IMR-90 (cell line): Measurements from ENCODE around the gene KIF16B. TPM values are rescaled to one million over a fixed set of nuclear protein-coding genes. Genes with fewer than 3 reads are reported as not detected.
A peak's percentile ranks its signal among the peaks of the same experiment; 100 is the strongest.

Experiments
- ATAC-seq: fragments of 200-7000 bp; cut with Tn5 transposase; 2 replicates; pipeline ENCODE4 v1.9.1; 2020; ENCODE audit warnings: low read depth, mild to moderate bottlenecking, moderate library complexity
- BruUV-seq: library from RNA; stranded (reverse); fragments of 400-500 nt; replicated peaks from 2 replicates; lab custom pipeline; 2021; lab: Mats Ljungman, UMichigan
- CTCF ChIA-PET: fragments of 300-600 bp; formaldehyde crosslinking; extraction: SDS; loops from one replicate; lab custom pipeline; 2021; ENCODE audit warnings: antibody characterized with exemption; lab: Yijun Ruan, JAX
- POLR2A ChIA-PET: fragments of 300-600 bp; sonication (Branson Sonifier 250); formaldehyde crosslinking; loops from one replicate; lab custom pipeline; 2022; ENCODE audit warnings: antibody characterized with exemption; ENCODE audit not compliant: unreplicated experiment; lab: Charles Lee
- DNase-seq: peaks from one replicate; pipeline ENCODE4 v3.0.0; 2013
- H2AFZ ChIP-seq: replicated peaks from 2 replicates; pipeline ENCODE3; 2013; ENCODE audit warnings: low read length, mild to moderate bottlenecking; ENCODE audit not compliant: poor library complexity
- H2AK5ac ChIP-seq: 2 replicates; pipeline ENCODE4 v1.6.1; 2013; ENCODE audit warnings: low read depth, low read length, inconsistent platforms
- H2AK9ac ChIP-seq: replicated peaks from 2 replicates; pipeline ENCODE3; 2013; ENCODE audit warnings: mild to moderate bottlenecking, low read depth, low read length, moderate library complexity; ENCODE audit not compliant: poor library complexity
- H2BK120ac ChIP-seq: 2 replicates; pipeline ENCODE4 v1.6.1; 2013; ENCODE audit warnings: low read depth, low read length, inconsistent platforms
- H2BK15ac ChIP-seq: 3 replicates; pipeline ENCODE4 v1.6.1; 2013; ENCODE audit warnings: low read depth, low read length, inconsistent platforms
- H2BK20ac ChIP-seq: 2 replicates; pipeline ENCODE4 v1.6.1; 2013; ENCODE audit warnings: low read depth, mild to moderate bottlenecking, inconsistent platforms, low read length, moderate library complexity
- H2BK5ac ChIP-seq: 2 replicates; pipeline ENCODE4 v1.6.1; 2013; ENCODE audit warnings: mild to moderate bottlenecking, low read depth, low read length, inconsistent platforms; ENCODE audit not compliant: poor library complexity, severe bottlenecking
- H3K14ac ChIP-seq: replicated peaks from 2 replicates; pipeline ENCODE4 v1.6.1; 2013; ENCODE audit warnings: low read depth, low read length, inconsistent platforms
- H3K18ac ChIP-seq: 2 replicates; pipeline ENCODE4 v1.6.1; 2013; ENCODE audit warnings: low read depth, low read length, control low read depth
- H3K23ac ChIP-seq: 2 replicates; pipeline ENCODE4 v1.6.1; 2013; ENCODE audit warnings: low read depth, low read length, inconsistent platforms
- H3K27ac ChIP-seq: 2 replicates; pipeline ENCODE4 v1.5.1; 2013; ENCODE audit warnings: mild to moderate bottlenecking, control low read depth, low read length; ENCODE audit not compliant: insufficient read depth
- H3K27me3 ChIP-seq: 2 replicates; pipeline ENCODE4 v1.6.1; 2013; ENCODE audit warnings: low read length; ENCODE audit not compliant: control insufficient read depth, insufficient read depth
- H3K36me3 ChIP-seq: 2 replicates; pipeline ENCODE4 v1.6.1; 2013; ENCODE audit warnings: low read length, mixed read lengths; ENCODE audit not compliant: control insufficient read depth, insufficient read depth
- H3K4ac ChIP-seq: 2 replicates; pipeline ENCODE4 v1.6.1; 2013; ENCODE audit warnings: low read depth, low read length, inconsistent platforms
- H3K4me1 ChIP-seq: 2 replicates; pipeline ENCODE4 v1.6.1; 2013; ENCODE audit warnings: low read length, mixed read lengths; ENCODE audit not compliant: control insufficient read depth, insufficient read depth
- H3K4me2 ChIP-seq: 2 replicates; pipeline ENCODE4 v1.6.1; 2013; ENCODE audit warnings: low read depth, mild to moderate bottlenecking, control low read depth, low read length, moderate library complexity
- H3K4me3 ChIP-seq: 2 replicates; pipeline ENCODE4 v1.5.1; 2013; ENCODE audit warnings: low read depth, mild to moderate bottlenecking, control low read depth, low read length, moderate library complexity; ENCODE audit not compliant: insufficient read depth
- H3K56ac ChIP-seq: 2 replicates; pipeline ENCODE4 v1.6.1; 2013; ENCODE audit warnings: low read length, inconsistent platforms; ENCODE audit not compliant: insufficient read depth; ENCODE audit errors: extremely low read depth
- H3K79me1 ChIP-seq, 2 experiments: 2 replicates each; pipeline ENCODE4 v1.6.1; 2013; ENCODE audit warnings: low read length in 2 of 2, inconsistent platforms in 1 of 2, low read depth in 1 of 2
- H3K9ac ChIP-seq: 2 replicates; pipeline ENCODE4 v1.6.1; 2013; ENCODE audit warnings: low read depth, low read length, control low read depth
- H3K9me1 ChIP-seq: 2 replicates; pipeline ENCODE4 v1.6.1; 2013; ENCODE audit warnings: low read length, inconsistent platforms; ENCODE audit not compliant: insufficient read depth
- H3K9me3 ChIP-seq: 2 replicates; pipeline ENCODE4 v1.6.1; 2013; ENCODE audit warnings: low read length; ENCODE audit not compliant: control insufficient read depth, insufficient read depth
- H4K20me1 ChIP-seq: 2 replicates; pipeline ENCODE4 v1.6.1; 2013; ENCODE audit warnings: low read length, inconsistent platforms; ENCODE audit not compliant: insufficient read depth
- H4K5ac ChIP-seq: 2 replicates; pipeline ENCODE4 v1.6.1; 2013; ENCODE audit warnings: mild to moderate bottlenecking, low read depth, low read length, control low read depth
- H4K8ac ChIP-seq, 2 experiments: 2 replicates each; pipeline ENCODE4 v1.6.1; 2013; ENCODE audit warnings: low read depth in 2 of 2, low read length in 2 of 2, control low read depth in 1 of 2, inconsistent platforms in 1 of 2
- H4K91ac ChIP-seq: 2 replicates; pipeline ENCODE4 v1.6.1; 2013; ENCODE audit warnings: low read depth, low read length, inconsistent platforms; ENCODE audit not compliant: insufficient read depth
- BHLHE40 ChIP-seq: fragments of 150-350 bp; IDR thresholded peaks from 2 replicates; pipeline ENCODE4 v1.6.1; 2016; ENCODE audit warnings: mild to moderate bottlenecking, low read depth, low read length
- CEBPB ChIP-seq: IDR thresholded peaks from 2 replicates; pipeline ENCODE4 v1.6.1; 2012; ENCODE audit warnings: low read depth, low read length, improper control_type of control experiment
- FOS ChIP-seq: fragments of 150-350 bp; IDR thresholded peaks from 2 replicates; pipeline ENCODE4 v1.6.1; 2016; ENCODE audit warnings: low read depth, low read length
- MAFK ChIP-seq: IDR thresholded peaks from 2 replicates; pipeline ENCODE4 v1.6.1; 2012; ENCODE audit warnings: low read depth, low read length, improper control_type of control experiment
- MAZ ChIP-seq: IDR thresholded peaks from 2 replicates; pipeline ENCODE4 v1.6.1; 2012; ENCODE audit warnings: low read depth, mild to moderate bottlenecking, low read length, improper control_type of control experiment, moderate library complexity, borderline replicate concordance
- MXI1 ChIP-seq: IDR thresholded peaks from 2 replicates; pipeline ENCODE4 v1.6.1; 2012; ENCODE audit warnings: low read depth, mild to moderate bottlenecking, low read length, moderate library complexity, borderline replicate concordance
- NFE2L2 ChIP-seq: fragments of 150-350 bp; IDR thresholded peaks from 2 replicates; pipeline ENCODE4 v1.6.1; 2016; ENCODE audit warnings: low read depth, mild to moderate bottlenecking, low read length
- RAD21 ChIP-seq: IDR thresholded peaks from 2 replicates; pipeline ENCODE4 v1.6.1; 2012; ENCODE audit warnings: low read length, improper control_type of control experiment
- RCOR1 ChIP-seq: IDR thresholded peaks from 2 replicates; pipeline ENCODE4 v1.6.1; 2012; ENCODE audit warnings: mild to moderate bottlenecking, low read length, improper control_type of control experiment; ENCODE audit not compliant: insufficient replicate concordance
- SMC3 ChIP-seq: fragments of 150-350 bp; IDR thresholded peaks from 2 replicates; pipeline ENCODE4 v1.6.1; 2016; ENCODE audit warnings: low read depth, mild to moderate bottlenecking, antibody characterized with exemption, low read length, moderate library complexity
- WGBS, 2 experiments: methylation state at CpG; one replicate each; pipeline versions ENCODE4 v1.1.5 to v1.1.7; 2013; ENCODE audit warnings: missing lambda C conversion rate in 2 of 2; ENCODE audit not compliant: insufficient read length in 1 of 2; ENCODE audit errors: extremely low coverage in 2 of 2; 5-methylcytosine and 5-hydroxymethylcytosine counted together
- dilution Hi-C: fragments of 300-500 bp; cut with HindIII; formaldehyde crosslinking; loops from one replicate; pipeline ENCODE4 v1.14.3; 2018; ENCODE audit warnings: low sequenced_read_pairs; ENCODE audit not compliant: unreplicated experiment
- in situ Hi-C: fragments of 300-500 bp; cut with MboI; formaldehyde crosslinking; loops from 3 replicates; pipeline ENCODE4 v1.14.3; 2019; ENCODE audit warnings: low sequenced_read_pairs, inconsistent platforms, mixed read lengths
- intact Hi-C: fragments of 100-400 bp; cut with micrococcal nuclease; formaldehyde crosslinking; loops from 2 replicates; pipeline ENCODE4 v1.10.0; 2022
- polyA plus RNA-seq, 3 experiments: library from polyadenylated mRNA; depleted of rRNA; stranded (reverse); fragments of >200 nt; gene quantifications; 2 replicates each; pipeline ENCODE4 v1.2.3, GENCODE V29; 2012; ENCODE audit warnings: low replicate concordance in 1 of 3
- total RNA-seq: library from RNA; depleted of rRNA; stranded (reverse); fragments of >200 nt; gene quantifications from 2 replicates; pipeline ENCODE4 v1.2.3, GENCODE V29; 2012
- TF ChIP-seq, protein P1 (sequence below): fragments of 150-350 bp; IDR thresholded peaks from 2 replicates; pipeline ENCODE4 v1.6.1; 2017; ENCODE audit warnings: mild to moderate bottlenecking, antibody characterized with exemption, low read length, low read depth
- TF ChIP-seq, protein P2 (sequence below): fragments of 150-350 bp; IDR thresholded peaks from 2 replicates; pipeline ENCODE4 v1.6.1; 2016; ENCODE audit warnings: low read depth, mild to moderate bottlenecking, low read length, moderate library complexity, borderline replicate concordance

Gene KIF16B
- total and polyA plus RNA-seq, 2 of the 4 experiments (the other 2 are of a cell fraction), result 4.7 to 10.0 TPM

DNA sequence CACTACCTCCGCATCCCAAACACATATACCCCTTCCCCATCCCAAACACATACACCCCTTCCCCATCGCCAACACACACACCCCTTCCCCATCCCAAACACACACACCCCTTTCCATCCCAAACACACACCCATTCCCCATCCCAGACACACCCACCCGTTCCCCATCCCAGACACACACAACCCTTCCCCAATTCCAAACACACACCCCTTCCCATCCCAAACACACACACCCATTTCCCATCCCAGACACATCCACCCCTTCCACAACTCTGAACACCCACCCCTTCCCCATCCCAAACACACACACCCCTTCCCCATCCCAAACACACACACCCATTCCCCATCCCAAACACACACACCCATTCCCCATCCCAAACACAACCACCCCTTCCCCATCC is 314.5 kb downstream of the KIF16B start:
- no peak overlapping the region for H3K9ac ChIP-seq
- ChIA-PET CTCF (no interaction called here), POLR2A (no interaction called here)
- no peak for DNase-seq
- H3K18ac ChIP-seq, result no peak overlapping the region
- H3K36me3 ChIP-seq, result no peaks in the 10 kb centered on the region
- no peak overlapping the region for H4K5ac ChIP-seq
- no peak overlapping the region for H3K23ac ChIP-seq
- TF ChIP-seq, protein P1, sequence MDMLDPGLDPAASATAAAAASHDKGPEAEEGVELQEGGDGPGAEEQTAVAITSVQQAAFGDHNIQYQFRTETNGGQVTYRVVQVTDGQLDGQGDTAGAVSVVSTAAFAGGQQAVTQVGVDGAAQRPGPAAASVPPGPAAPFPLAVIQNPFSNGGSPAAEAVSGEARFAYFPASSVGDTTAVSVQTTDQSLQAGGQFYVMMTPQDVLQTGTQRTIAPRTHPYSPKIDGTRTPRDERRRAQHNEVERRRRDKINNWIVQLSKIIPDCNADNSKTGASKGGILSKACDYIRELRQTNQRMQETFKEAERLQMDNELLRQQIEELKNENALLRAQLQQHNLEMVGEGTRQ, result no peak
- TF ChIP-seq BHLHE40 (no peak), NFE2L2 (no peak), CEBPB (no peak), MAFK (no peak), MXI1 (no peak), RCOR1 (no peak), SMC3 (no peak), RAD21 (no peak), MAZ (no peak), FOS (no peak)
- TF ChIP-seq, protein P2, sequence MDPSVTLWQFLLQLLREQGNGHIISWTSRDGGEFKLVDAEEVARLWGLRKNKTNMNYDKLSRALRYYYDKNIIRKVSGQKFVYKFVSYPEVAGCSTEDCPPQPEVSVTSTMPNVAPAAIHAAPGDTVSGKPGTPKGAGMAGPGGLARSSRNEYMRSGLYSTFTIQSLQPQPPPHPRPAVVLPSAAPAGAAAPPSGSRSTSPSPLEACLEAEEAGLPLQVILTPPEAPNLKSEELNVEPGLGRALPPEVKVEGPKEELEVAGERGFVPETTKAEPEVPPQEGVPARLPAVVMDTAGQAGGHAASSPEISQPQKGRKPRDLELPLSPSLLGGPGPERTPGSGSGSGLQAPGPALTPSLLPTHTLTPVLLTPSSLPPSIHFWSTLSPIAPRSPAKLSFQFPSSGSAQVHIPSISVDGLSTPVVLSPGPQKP, result no peak
- ATAC-seq, result no peak
- no peak overlapping the region for H3K4ac ChIP-seq
- no peak overlapping the region for H2BK15ac ChIP-seq
- no peak overlapping the region for H4K8ac ChIP-seq
- H3K27me3 ChIP-seq, result no peaks in the 10 kb centered on the region
- no peaks in the 10 kb centered on the region for H3K79me1 ChIP-seq
- no TSS peak for BruUV-seq
- no peak overlapping the region for H2AFZ ChIP-seq
- in situ Hi-C loops (no loop called here), dilution Hi-C loops (no loop called here), intact Hi-C loops (no loop called here)
- peak overlapping the region; percentile 26 for H2BK5ac ChIP-seq
- H3K14ac ChIP-seq, result no peak overlapping the region
- H3K9me1 ChIP-seq, result no peaks in the 10 kb centered on the region
- no peak overlapping the region for H3K56ac ChIP-seq
- no peaks in the 10 kb centered on the region for H3K9me3 ChIP-seq
- no peak overlapping the region for H3K4me2 ChIP-seq
- no peak overlapping the region for H4K91ac ChIP-seq
- no peaks in the 10 kb centered on the region for H4K20me1 ChIP-seq
- no peaks in the 10 kb centered on the region for H3K4me1 ChIP-seq
- no peak overlapping the region for H3K4me3 ChIP-seq
- H2AK5ac ChIP-seq, result no peak overlapping the region
- no peak overlapping the region for H3K27ac ChIP-seq
- no peak overlapping the region for H2AK9ac ChIP-seq
- H2BK120ac ChIP-seq, result no peak overlapping the region
- H2BK20ac ChIP-seq, result no peak overlapping the region
- 80 to 100% methylated on average over 3 of the region's 3 CpGs for WGBS, 2 experiments
